Measurements from ENCODE around the gene IL12RB2.

- no peak for TF ChIP-seq SP1 (IDR thresholded peaks at IDR 0.05; ENCODE audit: low read depth)
- no peak for TF ChIP-seq CTCF (IDR thresholded peaks at IDR 0.05 in 2 of 3, conservative IDR thresholded peaks at IDR 0.05 in 1 of 3; ENCODE audit: borderline replicate concordance in 1 of 3, insufficient read depth in 1 of 3, low read depth in 2 of 3, low read length in 2 of 3)
- TF ChIP-seq POLR2A (IDR thresholded peaks at IDR 0.05; ENCODE audit: borderline replicate concordance, extremely low read depth, insufficient read depth, insufficient read length), result no peak
- no peak for TF ChIP-seq JUND (IDR thresholded peaks at IDR 0.05)
- TF ChIP-seq POLR2AphosphoS5 (IDR thresholded peaks at IDR 0.05; ENCODE audit: low read depth, low read length), result no peak
- TF ChIP-seq ZFX (IDR thresholded peaks at IDR 0.05), result no peak
- TF ChIP-seq EZH2 (IDR thresholded peaks at IDR 0.05), result no peak
- TF ChIP-seq SRF (IDR thresholded peaks at IDR 0.05; ENCODE audit: low read depth), result no peak
- TF ChIP-seq ZNF274 (IDR thresholded peaks at IDR 0.05; ENCODE audit: low read depth, low read length), result no peak
- no peak for TF ChIP-seq CEBPB (IDR thresholded peaks at IDR 0.05; ENCODE audit: low read depth)
These were observed 43.1 kb downstream of the IL12RB2 start for GRCh38 chr1:67350783-67351182.
